ENCODE measurements around the gene TTC1. TPM values are rescaled to one million over a fixed set of nuclear protein-coding genes. Genes with fewer than 3 reads are reported as not detected.

Gene TTC1
- polyA plus RNA-seq, 1 of the 3 experiments (the other 2 are of a cell fraction): 37.0 TPM

DNA sequence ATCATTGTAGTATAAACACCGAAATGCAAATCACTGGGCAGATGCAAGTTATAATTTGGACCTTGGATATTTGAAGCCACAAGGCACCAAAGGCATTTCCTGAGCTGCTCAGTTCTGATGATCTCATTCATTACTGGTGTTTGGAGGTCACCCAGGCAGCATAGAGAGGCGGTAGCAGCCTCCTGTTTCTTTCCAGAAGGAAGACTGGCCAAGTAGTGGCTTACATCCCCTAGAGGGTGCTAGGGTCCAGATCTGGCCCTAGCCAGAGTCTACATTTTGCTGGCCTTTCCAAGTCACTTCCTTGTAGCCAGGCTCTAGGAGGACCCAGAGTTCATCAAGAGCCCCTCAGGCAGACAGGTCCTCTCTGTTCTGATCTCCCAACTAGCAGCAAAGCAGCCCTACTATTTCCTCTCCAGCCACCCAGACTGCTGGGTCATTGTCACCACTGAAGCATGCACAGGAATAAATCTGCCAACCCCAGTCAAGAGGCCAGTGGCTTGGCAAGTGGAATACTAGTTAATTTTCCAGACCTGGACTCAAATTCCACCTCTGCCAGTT is 33.4 kb upstream of the TTC1 start:
- Histone ChIP-seq H3K27me3 (ENCODE audit: insufficient read depth) (no peaks in the 10 kb centered on the region), H3K9me2 (no peaks in the 10 kb centered on the region), H3K36me3 (replicated peaks in 1 of 2; ENCODE audit: control insufficient read depth in 1 of 2, insufficient read depth in 2 of 2, low read length in 1 of 2) (no peaks in the 10 kb centered on the region), H3K9ac (peak overlapping the region; percentile 64), H3K4me2 (peak overlapping the region; percentile 65), H2AFZ (ENCODE audit: low read depth) (peak overlapping the region; percentile 66), H3K4me1 (ENCODE audit: control insufficient read depth in 1 of 2, insufficient read depth in 2 of 2, low read depth in 1 of 2, low read length in 1 of 2) (peaks cover 0 to 19% of the 10 kb centered on the region in 2 experiments; a peak in 3 of 4 replicates), H3K27ac (ENCODE audit: low read depth in 2 of 2, low read length in 1 of 2) (peak overlapping the region; percentile 55 to 92; a peak in 3 of 4 replicates), H3K9me3 (no peaks in the 10 kb centered on the region), H3K79me2 (ENCODE audit: insufficient read depth) (no peaks in the 10 kb centered on the region), H3F3A (replicated peaks; ENCODE audit: insufficient read depth) (peaks cover 23% of the 10 kb centered on the region), H4K20me1 (ENCODE audit: insufficient read depth) (no peaks in the 10 kb centered on the region), H3K4me3 (ENCODE audit: low read depth in 2 of 2, low read length in 1 of 2) (peak overlapping the region in 1 of 2 experiments; percentile 42; a peak in 1 of 4 replicates)
- ChIA-PET CTCF (no interaction called here), POLR2A (no interaction called here)
- 33% methylated on average over 2 of the region's 2 CpGs for WGBS (ENCODE audit: low lambda C conversion rate)
- peak; percentile 36 for DNase-seq
- TF ChIP-seq, protein P1, sequence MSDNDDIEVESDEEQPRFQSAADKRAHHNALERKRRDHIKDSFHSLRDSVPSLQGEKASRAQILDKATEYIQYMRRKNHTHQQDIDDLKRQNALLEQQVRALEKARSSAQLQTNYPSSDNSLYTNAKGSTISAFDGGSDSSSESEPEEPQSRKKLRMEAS (IDR thresholded peaks at IDR 0.05; ENCODE audit: low read depth): peak; percentile 49
- TF ChIP-seq RFX5 (IDR thresholded peaks at IDR 0.05; ENCODE audit: low read length) (no peak), NRF1 (IDR thresholded peaks at IDR 0.05; ENCODE audit: low read depth, low read length) (no peak), POLR2AphosphoS5 (IDR thresholded peaks at IDR 0.05; ENCODE audit: low read depth, low read length) (0 out of 2 replicates have a peak, but pooled peaks have one; percentile 39), MEF2A (IDR thresholded peaks at IDR 0.05; ENCODE audit: borderline replicate concordance, low read depth) (no peak), RCOR1 (IDR thresholded peaks at IDR 0.05; ENCODE audit: low read length) (no peak), FOXM1 (IDR thresholded peaks at IDR 0.05; ENCODE audit: low read depth) (no peak), TEAD4 (IDR thresholded peaks at IDR 0.05; ENCODE audit: borderline replicate concordance, insufficient read depth) (peak; percentile 55; the same call in 1 of the 2 replicates), FOXJ3 (CRISPR knock-in tag; IDR thresholded peaks at IDR 0.05) (no peak), EP300 (IDR thresholded peaks at IDR 0.05; ENCODE audit: borderline replicate concordance in 1 of 2, low read depth in 1 of 2, low read length in 1 of 2) (peak in 1 of 2 experiments; percentile 63; a peak in 2 of 4 replicates), YY1 (IDR thresholded peaks at IDR 0.05; ENCODE audit: low read depth) (no peak), FOSL2 (IDR thresholded peaks at IDR 0.05; ENCODE audit: borderline replicate concordance, low read depth) (peak; percentile 61; the same call in 1 of the 2 replicates), CHD2 (IDR thresholded peaks at IDR 0.05; ENCODE audit: low read length, partially characterized antibody) (no peak), MXI1 (IDR thresholded peaks at IDR 0.05; ENCODE audit: low read depth, low read length) (no peak), ELF1 (IDR thresholded peaks at IDR 0.05) (peak; percentile 60), REST (IDR thresholded peaks at IDR 0.05; ENCODE audit: low read depth, low read length) (no peak), RXRA (IDR thresholded peaks at IDR 0.05; ENCODE audit: borderline replicate concordance, low read depth) (peak; percentile 61; the same call in 1 of the 2 replicates), SIN3A (IDR thresholded peaks at IDR 0.05; ENCODE audit: borderline replicate concordance, low read depth, low read length) (no peak), IRF3 (IDR thresholded peaks at IDR 0.05; ENCODE audit: low read depth, low read length) (no peak), EZH2phosphoT487 (IDR thresholded peaks at IDR 0.05; ENCODE audit: borderline replicate concordance, low read depth) (no peak)
- TF ChIP-seq, protein P2, sequence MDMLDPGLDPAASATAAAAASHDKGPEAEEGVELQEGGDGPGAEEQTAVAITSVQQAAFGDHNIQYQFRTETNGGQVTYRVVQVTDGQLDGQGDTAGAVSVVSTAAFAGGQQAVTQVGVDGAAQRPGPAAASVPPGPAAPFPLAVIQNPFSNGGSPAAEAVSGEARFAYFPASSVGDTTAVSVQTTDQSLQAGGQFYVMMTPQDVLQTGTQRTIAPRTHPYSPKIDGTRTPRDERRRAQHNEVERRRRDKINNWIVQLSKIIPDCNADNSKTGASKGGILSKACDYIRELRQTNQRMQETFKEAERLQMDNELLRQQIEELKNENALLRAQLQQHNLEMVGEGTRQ (IDR thresholded peaks at IDR 0.05; ENCODE audit: borderline replicate concordance, low read depth, low read length): no peak
- TF ChIP-seq, protein P3, sequence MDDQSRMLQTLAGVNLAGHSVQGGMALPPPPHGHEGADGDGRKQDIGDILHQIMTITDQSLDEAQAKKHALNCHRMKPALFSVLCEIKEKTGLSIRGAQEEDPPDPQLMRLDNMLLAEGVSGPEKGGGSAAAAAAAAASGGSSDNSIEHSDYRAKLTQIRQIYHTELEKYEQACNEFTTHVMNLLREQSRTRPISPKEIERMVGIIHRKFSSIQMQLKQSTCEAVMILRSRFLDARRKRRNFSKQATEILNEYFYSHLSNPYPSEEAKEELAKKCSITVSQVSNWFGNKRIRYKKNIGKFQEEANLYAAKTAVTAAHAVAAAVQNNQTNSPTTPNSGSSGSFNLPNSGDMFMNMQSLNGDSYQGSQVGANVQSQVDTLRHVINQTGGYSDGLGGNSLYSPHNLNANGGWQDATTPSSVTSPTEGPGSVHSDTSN (IDR thresholded peaks at IDR 0.05): peak; percentile 52
- TF ChIP-seq, protein P4, sequence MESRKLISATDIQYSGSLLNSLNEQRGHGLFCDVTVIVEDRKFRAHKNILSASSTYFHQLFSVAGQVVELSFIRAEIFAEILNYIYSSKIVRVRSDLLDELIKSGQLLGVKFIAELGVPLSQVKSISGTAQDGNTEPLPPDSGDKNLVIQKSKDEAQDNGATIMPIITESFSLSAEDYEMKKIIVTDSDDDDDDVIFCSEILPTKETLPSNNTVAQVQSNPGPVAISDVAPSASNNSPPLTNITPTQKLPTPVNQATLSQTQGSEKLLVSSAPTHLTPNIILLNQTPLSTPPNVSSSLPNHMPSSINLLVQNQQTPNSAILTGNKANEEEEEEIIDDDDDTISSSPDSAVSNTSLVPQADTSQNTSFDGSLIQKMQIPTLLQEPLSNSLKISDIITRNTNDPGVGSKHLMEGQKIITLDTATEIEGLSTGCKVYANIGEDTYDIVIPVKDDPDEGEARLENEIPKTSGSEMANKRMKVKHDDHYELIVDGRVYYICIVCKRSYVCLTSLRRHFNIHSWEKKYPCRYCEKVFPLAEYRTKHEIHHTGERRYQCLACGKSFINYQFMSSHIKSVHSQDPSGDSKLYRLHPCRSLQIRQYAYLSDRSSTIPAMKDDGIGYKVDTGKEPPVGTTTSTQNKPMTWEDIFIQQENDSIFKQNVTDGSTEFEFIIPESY (IDR thresholded peaks at IDR 0.05; ENCODE audit: borderline replicate concordance, low read depth): no peak

All from SK-N-SH (cell line).